IMR-90 (cell line): ENCODE data around the gene RASAL1. TPM values are rescaled to one million over a fixed set of nuclear protein-coding genes. Genes with fewer than 3 reads are reported as not detected.

ENCODE experiments used
- ATAC-seq: fragments of 200-7000 bp; cut with Tn5 transposase; 2 replicates; pipeline ENCODE4 v1.9.1; 2020; ENCODE audit warnings: low read depth, mild to moderate bottlenecking, moderate library complexity
- Bru-seq: library from RNA; stranded (reverse); fragments of 400-500 nt; gene quantifications from one replicate; lab custom pipeline; 2021; lab: Mats Ljungman, UMichigan
- BruChase-seq, 2 experiments: library from RNA; stranded (reverse); fragments of 400-500 nt; gene quantifications; one replicate each; lab custom pipeline; 2021; lab: Mats Ljungman, UMichigan
- BruUV-seq: library from RNA; stranded (reverse); fragments of 400-500 nt; replicated peaks from 2 replicates; lab custom pipeline; 2021; lab: Mats Ljungman, UMichigan
- CTCF ChIA-PET: fragments of 300-600 bp; formaldehyde crosslinking; extraction: SDS; loops from one replicate; lab custom pipeline; 2021; ENCODE audit warnings: antibody characterized with exemption; lab: Yijun Ruan, JAX
- POLR2A ChIA-PET: fragments of 300-600 bp; sonication (Branson Sonifier 250); formaldehyde crosslinking; loops from one replicate; lab custom pipeline; 2022; ENCODE audit warnings: antibody characterized with exemption; ENCODE audit not compliant: unreplicated experiment; lab: Charles Lee
- DNase-seq: peaks from one replicate; pipeline ENCODE4 v3.0.0; 2013
- H2AFZ ChIP-seq: replicated peaks from 2 replicates; pipeline ENCODE3; 2013; ENCODE audit warnings: low read length, mild to moderate bottlenecking; ENCODE audit not compliant: poor library complexity
- H2AK5ac ChIP-seq: 2 replicates; pipeline ENCODE4 v1.6.1; 2013; ENCODE audit warnings: low read depth, low read length, inconsistent platforms
- H2AK9ac ChIP-seq: replicated peaks from 2 replicates; pipeline ENCODE3; 2013; ENCODE audit warnings: mild to moderate bottlenecking, low read depth, low read length, moderate library complexity; ENCODE audit not compliant: poor library complexity
- H2BK120ac ChIP-seq: 2 replicates; pipeline ENCODE4 v1.6.1; 2013; ENCODE audit warnings: low read depth, low read length, inconsistent platforms
- H2BK15ac ChIP-seq: 3 replicates; pipeline ENCODE4 v1.6.1; 2013; ENCODE audit warnings: low read depth, low read length, inconsistent platforms
- H2BK20ac ChIP-seq: 2 replicates; pipeline ENCODE4 v1.6.1; 2013; ENCODE audit warnings: low read depth, mild to moderate bottlenecking, inconsistent platforms, low read length, moderate library complexity
- H2BK5ac ChIP-seq: 2 replicates; pipeline ENCODE4 v1.6.1; 2013; ENCODE audit warnings: mild to moderate bottlenecking, low read depth, low read length, inconsistent platforms; ENCODE audit not compliant: poor library complexity, severe bottlenecking
- H3K14ac ChIP-seq: replicated peaks from 2 replicates; pipeline ENCODE4 v1.6.1; 2013; ENCODE audit warnings: low read depth, low read length, inconsistent platforms
- H3K18ac ChIP-seq: 2 replicates; pipeline ENCODE4 v1.6.1; 2013; ENCODE audit warnings: low read depth, low read length, control low read depth
- H3K23ac ChIP-seq: 2 replicates; pipeline ENCODE4 v1.6.1; 2013; ENCODE audit warnings: low read depth, low read length, inconsistent platforms
- H3K27ac ChIP-seq: 2 replicates; pipeline ENCODE4 v1.5.1; 2013; ENCODE audit warnings: mild to moderate bottlenecking, control low read depth, low read length; ENCODE audit not compliant: insufficient read depth
- H3K27me3 ChIP-seq: 2 replicates; pipeline ENCODE4 v1.6.1; 2013; ENCODE audit warnings: low read length; ENCODE audit not compliant: control insufficient read depth, insufficient read depth
- H3K36me3 ChIP-seq: 2 replicates; pipeline ENCODE4 v1.6.1; 2013; ENCODE audit warnings: low read length, mixed read lengths; ENCODE audit not compliant: control insufficient read depth, insufficient read depth
- H3K4ac ChIP-seq: 2 replicates; pipeline ENCODE4 v1.6.1; 2013; ENCODE audit warnings: low read depth, low read length, inconsistent platforms
- H3K4me1 ChIP-seq: 2 replicates; pipeline ENCODE4 v1.6.1; 2013; ENCODE audit warnings: low read length, mixed read lengths; ENCODE audit not compliant: control insufficient read depth, insufficient read depth
- H3K4me2 ChIP-seq: 2 replicates; pipeline ENCODE4 v1.6.1; 2013; ENCODE audit warnings: low read depth, mild to moderate bottlenecking, control low read depth, low read length, moderate library complexity
- H3K4me3 ChIP-seq: 2 replicates; pipeline ENCODE4 v1.5.1; 2013; ENCODE audit warnings: low read depth, mild to moderate bottlenecking, control low read depth, low read length, moderate library complexity; ENCODE audit not compliant: insufficient read depth
- H3K56ac ChIP-seq: 2 replicates; pipeline ENCODE4 v1.6.1; 2013; ENCODE audit warnings: low read length, inconsistent platforms; ENCODE audit not compliant: insufficient read depth; ENCODE audit errors: extremely low read depth
- H3K79me1 ChIP-seq, 2 experiments: 2 replicates each; pipeline ENCODE4 v1.6.1; 2013; ENCODE audit warnings: low read length in 2 of 2, inconsistent platforms in 1 of 2, low read depth in 1 of 2
- H3K9ac ChIP-seq: 2 replicates; pipeline ENCODE4 v1.6.1; 2013; ENCODE audit warnings: low read depth, low read length, control low read depth
- H3K9me1 ChIP-seq: 2 replicates; pipeline ENCODE4 v1.6.1; 2013; ENCODE audit warnings: low read length, inconsistent platforms; ENCODE audit not compliant: insufficient read depth
- H3K9me3 ChIP-seq: 2 replicates; pipeline ENCODE4 v1.6.1; 2013; ENCODE audit warnings: low read length; ENCODE audit not compliant: control insufficient read depth, insufficient read depth
- H4K20me1 ChIP-seq: 2 replicates; pipeline ENCODE4 v1.6.1; 2013; ENCODE audit warnings: low read length, inconsistent platforms; ENCODE audit not compliant: insufficient read depth
- H4K5ac ChIP-seq: 2 replicates; pipeline ENCODE4 v1.6.1; 2013; ENCODE audit warnings: mild to moderate bottlenecking, low read depth, low read length, control low read depth
- H4K8ac ChIP-seq, 2 experiments: 2 replicates each; pipeline ENCODE4 v1.6.1; 2013; ENCODE audit warnings: low read depth in 2 of 2, low read length in 2 of 2, control low read depth in 1 of 2, inconsistent platforms in 1 of 2
- H4K91ac ChIP-seq: 2 replicates; pipeline ENCODE4 v1.6.1; 2013; ENCODE audit warnings: low read depth, low read length, inconsistent platforms; ENCODE audit not compliant: insufficient read depth
- BHLHE40 ChIP-seq: fragments of 150-350 bp; IDR thresholded peaks from 2 replicates; pipeline ENCODE4 v1.6.1; 2016; ENCODE audit warnings: mild to moderate bottlenecking, low read depth, low read length
- CEBPB ChIP-seq: IDR thresholded peaks from 2 replicates; pipeline ENCODE4 v1.6.1; 2012; ENCODE audit warnings: low read depth, low read length, improper control_type of control experiment
- CTCF ChIP-seq: conservative IDR thresholded peaks from 2 replicates; pipeline ENCODE4 v1.5.1; 2012; ENCODE audit warnings: mild to moderate bottlenecking, low read depth, low read length, improper control_type of control experiment
- ELK1 ChIP-seq: fragments of 150-350 bp; IDR thresholded peaks from 2 replicates; pipeline ENCODE4 v1.6.1; 2016; ENCODE audit warnings: low read depth, mild to moderate bottlenecking, low read length, moderate library complexity, borderline replicate concordance
- FOS ChIP-seq: fragments of 150-350 bp; IDR thresholded peaks from 2 replicates; pipeline ENCODE4 v1.6.1; 2016; ENCODE audit warnings: low read depth, low read length
- MAFK ChIP-seq: IDR thresholded peaks from 2 replicates; pipeline ENCODE4 v1.6.1; 2012; ENCODE audit warnings: low read depth, low read length, improper control_type of control experiment
- MAZ ChIP-seq: IDR thresholded peaks from 2 replicates; pipeline ENCODE4 v1.6.1; 2012; ENCODE audit warnings: low read depth, mild to moderate bottlenecking, low read length, improper control_type of control experiment, moderate library complexity, borderline replicate concordance
- MXI1 ChIP-seq: IDR thresholded peaks from 2 replicates; pipeline ENCODE4 v1.6.1; 2012; ENCODE audit warnings: low read depth, mild to moderate bottlenecking, low read length, moderate library complexity, borderline replicate concordance
- POLR2A ChIP-seq: IDR thresholded peaks from 2 replicates; pipeline ENCODE4 v1.6.1; 2012; ENCODE audit warnings: mild to moderate bottlenecking, low read depth, low read length
- RAD21 ChIP-seq: IDR thresholded peaks from 2 replicates; pipeline ENCODE4 v1.6.1; 2012; ENCODE audit warnings: low read length, improper control_type of control experiment
- RCOR1 ChIP-seq: IDR thresholded peaks from 2 replicates; pipeline ENCODE4 v1.6.1; 2012; ENCODE audit warnings: mild to moderate bottlenecking, low read length, improper control_type of control experiment; ENCODE audit not compliant: insufficient replicate concordance
- RFX5 ChIP-seq: IDR thresholded peaks from 2 replicates; pipeline ENCODE4 v1.8.0; 2012; ENCODE audit warnings: low read depth, mild to moderate bottlenecking, low read length, moderate library complexity
- USF2 ChIP-seq: fragments of 150-350 bp; IDR thresholded peaks from 2 replicates; pipeline ENCODE4 v1.6.1; 2017; ENCODE audit warnings: mild to moderate bottlenecking, antibody characterized with exemption, low read length, low read depth
- WGBS, 2 experiments: methylation state at CpG; one replicate each; pipeline versions ENCODE4 v1.1.5 to v1.1.7; 2013; ENCODE audit warnings: missing lambda C conversion rate in 2 of 2; ENCODE audit not compliant: insufficient read length in 1 of 2; ENCODE audit errors: extremely low coverage in 2 of 2; 5-methylcytosine and 5-hydroxymethylcytosine counted together
- dilution Hi-C: fragments of 300-500 bp; cut with HindIII; formaldehyde crosslinking; loops from one replicate; pipeline ENCODE4 v1.14.3; 2018; ENCODE audit warnings: low sequenced_read_pairs; ENCODE audit not compliant: unreplicated experiment
- in situ Hi-C: fragments of 300-500 bp; cut with MboI; formaldehyde crosslinking; loops from 3 replicates; pipeline ENCODE4 v1.14.3; 2019; ENCODE audit warnings: low sequenced_read_pairs, inconsistent platforms, mixed read lengths
- intact Hi-C: fragments of 100-400 bp; cut with micrococcal nuclease; formaldehyde crosslinking; loops from 2 replicates; pipeline ENCODE4 v1.10.0; 2022
- long read RNA-seq: library from polyadenylated mRNA; unstranded; transcript quantifications from one replicate; pipeline ENCODE4 v2.0.0, GENCODE V29; 2021; ENCODE audit not compliant: unreplicated experiment
- polyA plus RNA-seq, 3 experiments: library from polyadenylated mRNA; depleted of rRNA; stranded (reverse); fragments of >200 nt; gene quantifications; 2 replicates each; pipeline ENCODE4 v1.2.3, GENCODE V29; 2012; ENCODE audit warnings: low replicate concordance in 1 of 3
- total RNA-seq: library from RNA; depleted of rRNA; stranded (reverse); fragments of >200 nt; gene quantifications from 2 replicates; pipeline ENCODE4 v1.2.3, GENCODE V29; 2012; rRNA removed

RASAL1 gene
- total RNA-seq, result not detected in 2 replicates
- polyA plus RNA-seq (2012; rRNA removed), result not detected in 2 replicates
- polyA plus RNA-seq (2012; cell fraction: cytosol; rRNA removed), result not detected in 2 replicates
- polyA plus RNA-seq (2012; cell fraction: nucleus; rRNA removed; ENCODE audit: low replicate concordance), result not detected in 2 replicates
- Bru-seq, nascent RNA, result percentile 5 among the genes with signal in this experiment
- BruChase-seq, experiment 1, labeled RNA remaining after a 6-hour chase, result percentile 9 among the genes with signal in this experiment
- percentile 7 among the genes with signal in this experiment for BruChase-seq, experiment 2, labeled RNA remaining after a 2-hour chase
- long read RNA-seq, result 0 reads

- POLR2A ChIA-PET, result no interaction called here
- Histone ChIP-seq H3K9ac (no peak within 1 kb of the TSS), H3K14ac (no peak within 1 kb of the TSS), H3K4me3 (no peak within 1 kb of the TSS), H3K9me1 (no peaks in the 10 kb centered on the region), H4K20me1 (no peaks in the 10 kb centered on the region), H4K91ac (no peak within 1 kb of the TSS), H3K56ac (no peak within 1 kb of the TSS), H3K23ac (no peak within 1 kb of the TSS), H2AFZ (no peak within 1 kb of the TSS), H2AK5ac (no peak within 1 kb of the TSS), H3K79me1 (no peaks in the 10 kb centered on the region), H4K8ac (no peak within 1 kb of the TSS), H3K27ac (no peak within 1 kb of the TSS), H2BK20ac (no peak within 1 kb of the TSS), H2BK5ac (no peak within 1 kb of the TSS), H3K4me2 (no peak within 1 kb of the TSS), H3K27me3 (peaks cover 1% of the 10 kb centered on the region; the same call in 1 of the 2 replicates), H4K5ac (no peak within 1 kb of the TSS), H2BK15ac (no peak within 1 kb of the TSS), H3K4me1 (no peaks in the 10 kb centered on the region), H3K4ac (no peak within 1 kb of the TSS), H3K36me3 (no peaks in the 10 kb centered on the region), H2BK120ac (no peak within 1 kb of the TSS), H3K18ac (no peak within 1 kb of the TSS), H2AK9ac (no peak within 1 kb of the TSS), H3K9me3 (no peaks in the 10 kb centered on the region)
- no TSS peak for BruUV-seq
- CTCF ChIA-PET, result no interaction called here
- in situ Hi-C loops, result no loop called here
- ATAC-seq (no peak), DNase-seq (no peak)
- dilution Hi-C loops, result no loop called here
- 4% methylated on average over 20 of the region's 68 CpGs; no CpG with 5 or more reads in 1 of the 2 experiments for WGBS, 2 experiments
- intact Hi-C loops, result no loop called here
- no peak for TF ChIP-seq CTCF
- no peak for TF ChIP-seq MAFK
- no peak for TF ChIP-seq RAD21
- no peak for TF ChIP-seq MXI1
- TF ChIP-seq BHLHE40, result no peak
- TF ChIP-seq ELK1, result no peak
- TF ChIP-seq USF2, result no peak
- no peak for TF ChIP-seq MAZ
- TF ChIP-seq RFX5, result no peak
- TF ChIP-seq POLR2A, result no peak
- TF ChIP-seq CEBPB, result no peak
- no peak for TF ChIP-seq RCOR1
- TF ChIP-seq FOS, result no peak
Measured at GRCh38 chr12:113135178-113136127, at the start of gene RASAL1. Gene RASAL1 (minus strand): TSS chr12:113135761. CDS start chr12:113135462, 299 bp downstream.
